Measurements from ENCODE around the gene RTL9. TPM values are rescaled to one million over a fixed set of nuclear protein-coding genes. Genes with fewer than 3 reads are reported as not detected.
"Not testable (repeated sequence)": the region's sequence is repeated elsewhere in the genome, so short reads cannot be mapped to it uniquely, and the experiment has no call there.

Gene RTL9
- total RNA-seq, 1 donor from 2014 or later, result 0.05 TPM

DNA sequence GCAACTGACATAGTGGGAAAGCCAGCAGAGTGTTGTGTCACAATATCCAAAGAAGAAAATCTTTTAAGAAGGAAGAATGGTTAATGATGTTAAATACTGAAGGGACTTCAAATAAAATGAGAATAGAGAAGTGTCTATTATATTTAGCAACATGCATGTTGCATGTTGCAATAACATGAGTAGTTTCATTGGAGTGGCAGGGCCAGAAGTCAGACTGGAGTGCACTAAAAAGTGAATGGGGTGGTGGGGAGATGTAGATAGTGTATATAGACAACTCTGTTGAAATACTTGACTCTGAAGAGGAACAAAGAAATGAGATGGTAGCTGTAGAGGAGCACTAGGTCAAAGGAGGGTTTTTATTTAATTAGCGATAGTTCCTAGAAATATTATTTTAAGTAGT, 31.3 kb upstream of the RTL9 start:
- TF ChIP-seq, protein P1, sequence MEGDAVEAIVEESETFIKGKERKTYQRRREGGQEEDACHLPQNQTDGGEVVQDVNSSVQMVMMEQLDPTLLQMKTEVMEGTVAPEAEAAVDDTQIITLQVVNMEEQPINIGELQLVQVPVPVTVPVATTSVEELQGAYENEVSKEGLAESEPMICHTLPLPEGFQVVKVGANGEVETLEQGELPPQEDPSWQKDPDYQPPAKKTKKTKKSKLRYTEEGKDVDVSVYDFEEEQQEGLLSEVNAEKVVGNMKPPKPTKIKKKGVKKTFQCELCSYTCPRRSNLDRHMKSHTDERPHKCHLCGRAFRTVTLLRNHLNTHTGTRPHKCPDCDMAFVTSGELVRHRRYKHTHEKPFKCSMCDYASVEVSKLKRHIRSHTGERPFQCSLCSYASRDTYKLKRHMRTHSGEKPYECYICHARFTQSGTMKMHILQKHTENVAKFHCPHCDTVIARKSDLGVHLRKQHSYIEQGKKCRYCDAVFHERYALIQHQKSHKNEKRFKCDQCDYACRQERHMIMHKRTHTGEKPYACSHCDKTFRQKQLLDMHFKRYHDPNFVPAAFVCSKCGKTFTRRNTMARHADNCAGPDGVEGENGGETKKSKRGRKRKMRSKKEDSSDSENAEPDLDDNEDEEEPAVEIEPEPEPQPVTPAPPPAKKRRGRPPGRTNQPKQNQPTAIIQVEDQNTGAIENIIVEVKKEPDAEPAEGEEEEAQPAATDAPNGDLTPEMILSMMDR (IDR thresholded peaks at IDR 0.05), result no peak
- H3K27me3 Mint-ChIP-seq (ENCODE audit: unreplicated experiment), result peaks cover 28% of the 10 kb centered on the region
- peaks cover 6% of the 10 kb centered on the region for H3K9me3 Mint-ChIP-seq (ENCODE audit: unreplicated experiment)
- no peak overlapping the region for H3K4me3 Mint-ChIP-seq (ENCODE audit: unreplicated experiment)
- no peaks in the 10 kb centered on the region for H3K36me3 Mint-ChIP-seq (ENCODE audit: unreplicated experiment)
- no peak overlapping the region for H3K27ac Mint-ChIP-seq (ENCODE audit: unreplicated experiment)
- H3K4me1 Mint-ChIP-seq (ENCODE audit: unreplicated experiment), result no peaks in the 10 kb centered on the region
- DNase-seq (ENCODE audit: extremely low spot score, unreplicated experiment), result no peak

DNA sequence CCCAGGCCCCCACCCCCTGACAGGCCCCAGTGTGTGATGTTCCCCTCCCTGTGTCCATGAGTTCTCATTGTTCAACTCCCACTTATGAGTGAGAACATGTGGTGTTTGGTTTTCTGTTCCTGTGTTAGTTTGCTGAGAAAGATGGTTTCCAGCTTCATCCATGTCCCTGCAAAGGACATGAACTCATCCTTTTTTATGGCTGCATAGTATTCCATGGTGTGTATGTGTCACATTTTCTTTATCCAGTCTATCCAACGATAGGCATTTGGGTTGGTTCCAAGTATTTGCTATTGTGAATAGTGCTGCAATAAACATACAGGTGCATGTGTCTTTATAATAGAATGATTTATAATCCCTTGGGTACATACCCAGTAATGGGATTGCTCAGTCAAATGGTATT, 30.0 kb upstream of the RTL9 start:
- not testable (repeated sequence) for H3K4me3 Mint-ChIP-seq (ENCODE audit: unreplicated experiment); H3K9me3 Mint-ChIP-seq (ENCODE audit: unreplicated experiment); H3K27ac Mint-ChIP-seq (ENCODE audit: unreplicated experiment); H3K4me1 Mint-ChIP-seq (ENCODE audit: unreplicated experiment); H3K36me3 Mint-ChIP-seq (ENCODE audit: unreplicated experiment); DNase-seq (ENCODE audit: extremely low spot score, unreplicated experiment)
- H3K27me3 Mint-ChIP-seq (ENCODE audit: unreplicated experiment), result peaks cover 18% of the 10 kb centered on the region

DNA sequence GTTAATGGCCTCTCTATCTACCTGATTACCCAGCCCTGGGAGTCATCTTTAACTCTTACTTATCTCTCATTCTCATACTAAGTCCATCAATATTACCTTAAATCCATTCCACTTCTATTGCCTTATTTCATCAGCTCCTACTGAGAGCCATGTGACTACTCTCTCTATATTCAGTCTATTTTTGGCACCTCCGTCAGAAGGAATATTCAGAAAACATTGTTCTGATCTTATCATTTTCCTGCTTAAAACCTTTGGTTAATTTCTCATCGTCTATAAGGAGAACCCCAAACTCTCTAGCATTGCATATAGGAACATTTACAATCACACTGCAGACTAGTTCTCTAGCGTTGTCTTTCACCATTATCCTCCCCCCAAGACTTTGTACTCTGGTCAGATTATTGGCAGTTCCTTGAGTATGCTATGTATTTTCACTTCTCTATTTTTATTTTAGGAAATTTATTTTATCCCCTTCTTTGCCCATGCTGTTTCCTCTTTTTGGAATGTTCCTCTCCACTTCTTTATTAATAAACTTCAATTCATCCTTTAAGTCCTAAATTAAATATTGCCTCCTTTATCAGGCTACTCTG, 27.1 kb upstream of the RTL9 start:
- H3K4me1 Mint-ChIP-seq (ENCODE audit: unreplicated experiment), result no peaks in the 10 kb centered on the region
- H3K27ac Mint-ChIP-seq (ENCODE audit: unreplicated experiment), result no peak overlapping the region
- no peaks in the 10 kb centered on the region for H3K9me3 Mint-ChIP-seq (ENCODE audit: unreplicated experiment)
- H3K27me3 Mint-ChIP-seq (ENCODE audit: unreplicated experiment), result peaks cover 9% of the 10 kb centered on the region
- DNase-seq (ENCODE audit: extremely low spot score, unreplicated experiment), result no peak
- TF ChIP-seq, protein P1 (IDR thresholded peaks at IDR 0.05), result no peak
- no peak overlapping the region for H3K4me3 Mint-ChIP-seq (ENCODE audit: unreplicated experiment)
- no peaks in the 10 kb centered on the region for H3K36me3 Mint-ChIP-seq (ENCODE audit: unreplicated experiment)

DNA sequence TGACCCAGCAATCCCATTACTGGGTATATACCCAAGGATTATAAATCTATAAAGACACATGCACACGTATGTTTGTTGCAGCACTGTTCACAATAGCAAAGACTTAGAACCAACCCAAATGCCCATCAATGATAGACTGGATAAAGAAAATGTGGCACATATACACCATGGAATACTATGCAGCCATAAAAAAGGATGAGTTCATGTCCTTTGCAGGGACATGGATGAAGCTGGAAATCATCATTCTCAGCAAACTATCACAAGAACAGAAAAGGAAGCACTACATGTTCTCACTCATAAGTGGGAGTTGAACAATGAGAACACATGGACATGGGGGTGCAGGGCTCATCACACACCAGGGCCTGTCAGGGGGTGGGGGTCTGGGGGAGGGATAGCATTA, 25.2 kb upstream of the RTL9 start:
- H3K27ac Mint-ChIP-seq (ENCODE audit: unreplicated experiment); DNase-seq (ENCODE audit: extremely low spot score, unreplicated experiment); H3K4me3 Mint-ChIP-seq (ENCODE audit: unreplicated experiment); H3K9me3 Mint-ChIP-seq (ENCODE audit: unreplicated experiment); H3K4me1 Mint-ChIP-seq (ENCODE audit: unreplicated experiment); H3K36me3 Mint-ChIP-seq (ENCODE audit: unreplicated experiment): not testable (repeated sequence)
- peaks cover 13% of the 10 kb centered on the region for H3K27me3 Mint-ChIP-seq (ENCODE audit: unreplicated experiment)

DNA sequence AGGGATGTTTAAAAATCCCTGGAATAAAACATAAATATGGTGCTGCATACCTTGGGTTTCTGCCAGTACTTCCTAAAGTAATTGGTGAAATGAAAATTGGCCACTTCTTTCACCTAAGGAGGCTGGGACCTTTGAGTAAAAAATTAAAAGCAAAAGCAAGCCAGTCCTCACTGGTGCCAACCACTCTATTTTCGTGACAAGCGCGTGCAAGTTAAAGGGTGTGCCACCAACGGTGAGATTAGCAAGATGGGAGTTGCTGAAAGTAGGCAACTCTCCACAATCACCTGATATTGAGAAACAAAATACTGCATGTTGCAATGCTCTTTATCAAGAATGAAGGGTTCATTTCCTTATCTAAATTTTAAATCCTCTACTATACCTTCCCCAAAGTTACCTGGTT, 19.7 kb upstream of the RTL9 start:
- Mint-ChIP-seq H3K9me3 (ENCODE audit: unreplicated experiment) (no peaks in the 10 kb centered on the region), H3K4me3 (ENCODE audit: unreplicated experiment) (no peak overlapping the region), H3K27me3 (ENCODE audit: unreplicated experiment) (peaks cover 10% of the 10 kb centered on the region), H3K4me1 (ENCODE audit: unreplicated experiment) (peaks cover 22% of the 10 kb centered on the region), H3K27ac (ENCODE audit: unreplicated experiment) (no peak overlapping the region), H3K36me3 (ENCODE audit: unreplicated experiment) (no peaks in the 10 kb centered on the region)
- DNase-seq (ENCODE audit: extremely low spot score, unreplicated experiment), result no peak
- TF ChIP-seq, protein P1 (IDR thresholded peaks at IDR 0.05), result no peak

DNA sequence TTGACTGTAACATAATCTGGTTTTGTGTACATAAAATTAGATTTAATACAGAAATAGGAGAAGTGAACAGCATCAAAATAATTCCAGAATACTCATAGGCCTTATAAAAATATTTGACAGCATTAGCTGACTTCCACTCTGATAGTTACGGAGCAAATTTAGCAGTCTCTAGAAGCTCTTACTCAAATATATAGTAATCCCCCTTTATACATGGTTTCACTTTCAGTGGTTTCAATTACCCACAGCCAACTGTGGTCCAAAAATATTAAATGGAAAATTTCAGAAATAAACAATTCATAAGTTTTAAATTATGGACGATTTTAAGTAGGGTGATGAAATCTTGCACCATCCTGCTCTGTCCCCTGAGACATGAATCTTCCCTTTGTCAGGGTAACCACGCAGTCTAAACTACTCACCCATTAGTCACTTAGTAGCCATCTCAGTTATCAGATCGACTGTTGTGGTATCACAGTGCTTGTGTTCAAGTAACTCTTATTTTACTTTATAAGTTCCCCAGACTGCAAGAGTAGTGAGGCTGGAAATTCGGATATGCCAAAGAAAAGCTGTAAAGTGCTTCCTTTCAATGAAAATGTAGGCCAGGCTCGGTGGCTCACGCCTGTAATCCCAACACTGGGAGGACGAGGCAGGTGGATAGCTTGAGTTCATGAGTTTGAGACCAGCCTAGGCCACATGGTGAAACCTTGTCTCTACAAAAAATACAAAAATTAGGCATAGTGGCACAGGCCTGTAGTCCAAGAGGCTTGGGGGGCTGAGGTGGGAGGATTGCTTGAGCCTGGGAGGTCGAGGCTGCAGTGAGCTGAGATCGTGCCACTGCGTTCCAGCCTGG, 17.2 kb upstream of the RTL9 start:
- no peak for DNase-seq (ENCODE audit: extremely low spot score, unreplicated experiment)
- Mint-ChIP-seq H3K9me3 (ENCODE audit: unreplicated experiment) (no peaks in the 10 kb centered on the region), H3K36me3 (ENCODE audit: unreplicated experiment) (no peaks in the 10 kb centered on the region), H3K27ac (ENCODE audit: unreplicated experiment) (peak overlapping the region; percentile 90), H3K4me1 (ENCODE audit: unreplicated experiment) (peaks cover 22% of the 10 kb centered on the region), H3K4me3 (ENCODE audit: unreplicated experiment) (peak overlapping the region; percentile 58), H3K27me3 (ENCODE audit: unreplicated experiment) (peaks cover 4% of the 10 kb centered on the region)
- TF ChIP-seq, protein P1 (IDR thresholded peaks at IDR 0.05), result no peak
